Spinal cord (tissue), 10 donors: ENCODE measurements around the gene AP5Z1. TPM values are rescaled to one million over a fixed set of nuclear protein-coding genes. Genes with fewer than 3 reads are reported as not detected.
A peak's percentile ranks its signal among the peaks of the same experiment; 100 is the strongest.

Source experiments
- DNase-seq, 6 donors: peaks; one replicate each; pipeline versions ENCODE4 v3.0.0 to v3.0.0-alpha.2; 2013 to 2015; ENCODE audit warnings: low spot score in 6 of 6, low read depth in 4 of 6
- H3K27ac ChIP-seq: one replicate; pipeline ENCODE4 v1.5.1; 2013; ENCODE audit warnings: low read depth, low read length, control low read depth
- H3K27me3 ChIP-seq: one replicate; pipeline ENCODE4 v1.6.1; 2013; ENCODE audit warnings: low read length; ENCODE audit not compliant: control insufficient read depth, insufficient read depth
- H3K36me3 ChIP-seq: one replicate; pipeline ENCODE4 v1.6.1; 2013; ENCODE audit warnings: low read length; ENCODE audit not compliant: control insufficient read depth, insufficient read depth
- H3K4me1 ChIP-seq: one replicate; pipeline ENCODE4 v1.6.1; 2013; ENCODE audit warnings: low read length; ENCODE audit not compliant: control insufficient read depth, insufficient read depth
- H3K4me3 ChIP-seq: one replicate; pipeline ENCODE4 v1.5.1; 2013; ENCODE audit warnings: low read depth, low read length, control low read depth
- H3K9me3 ChIP-seq: one replicate; pipeline ENCODE4 v1.6.1; 2013; ENCODE audit warnings: low read length; ENCODE audit not compliant: control insufficient read depth, insufficient read depth
- WGBS: methylation state at CpG from one replicate; pipeline ENCODE4 v1.1.5; 2013; ENCODE audit warnings: missing lambda C conversion rate; ENCODE audit not compliant: insufficient coverage; 5-methylcytosine and 5-hydroxymethylcytosine counted together
- polyA plus RNA-seq, 2 donors: library from polyadenylated mRNA; unstranded; fragments of 120-200 nt; gene quantifications; one replicate each; pipeline ENCODE4 v1.2.1, GENCODE V29; 2013; ENCODE audit not compliant: insufficient read length in 2 of 2
- total RNA-seq, 2 donors: library from RNA; depleted of rRNA in 1 of 2; stranded (reverse); fragments of 120-200 nt in 1 of 2; fragments of >200 nt in 1 of 2; gene quantifications; one replicate each; pipeline versions ENCODE4 v1.2.3 to v1.2.4, GENCODE V29; 2013 to 2014
- donor health status: healthy.

AP5Z1 gene
- total and polyA plus RNA-seq, 4 donors = 11.5 to 40.0 (median 24.2) TPM

DNA sequence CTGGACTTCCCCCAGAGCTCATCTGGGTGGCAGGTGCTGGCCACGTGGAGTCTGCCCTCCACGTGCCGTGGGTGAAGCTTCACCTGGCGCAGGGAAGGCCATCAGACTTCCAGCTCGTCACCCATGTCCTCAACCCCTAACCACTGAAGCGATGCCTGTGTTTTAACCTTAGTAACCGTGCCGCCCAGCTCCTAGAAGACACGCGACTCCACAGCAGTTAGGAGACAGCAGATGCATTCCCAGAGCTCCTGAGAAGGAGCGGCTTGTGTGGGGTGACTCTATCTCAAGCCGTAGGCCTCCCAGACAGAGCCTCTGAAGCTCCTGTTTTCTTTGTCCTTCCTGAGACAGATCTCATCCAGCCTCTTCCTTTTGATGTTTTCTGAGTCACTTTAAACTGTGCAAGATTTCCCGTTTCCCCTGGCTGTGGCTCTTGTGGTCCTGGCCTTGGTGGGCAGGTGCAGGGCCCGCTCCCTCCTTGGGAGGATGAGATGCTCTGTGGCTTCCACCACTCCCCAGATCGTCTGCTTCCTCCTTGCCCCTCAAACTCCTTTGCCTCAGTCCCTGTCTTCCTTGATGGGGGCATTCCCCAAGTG lies 41.4 kb upstream of the AP5Z1 start:
- H3K27me3 ChIP-seq = no peaks in the 10 kb centered on the region
- no peak overlapping the region for H3K27ac ChIP-seq
- peaks cover 41% of the 10 kb centered on the region for H3K36me3 ChIP-seq
- DNase-seq = no peak
- 91% methylated on average over 14 of the region's 15 CpGs for WGBS
- H3K9me3 ChIP-seq = no peaks in the 10 kb centered on the region
- H3K4me3 ChIP-seq = no peak overlapping the region
- peaks cover 18% of the 10 kb centered on the region for H3K4me1 ChIP-seq

DNA sequence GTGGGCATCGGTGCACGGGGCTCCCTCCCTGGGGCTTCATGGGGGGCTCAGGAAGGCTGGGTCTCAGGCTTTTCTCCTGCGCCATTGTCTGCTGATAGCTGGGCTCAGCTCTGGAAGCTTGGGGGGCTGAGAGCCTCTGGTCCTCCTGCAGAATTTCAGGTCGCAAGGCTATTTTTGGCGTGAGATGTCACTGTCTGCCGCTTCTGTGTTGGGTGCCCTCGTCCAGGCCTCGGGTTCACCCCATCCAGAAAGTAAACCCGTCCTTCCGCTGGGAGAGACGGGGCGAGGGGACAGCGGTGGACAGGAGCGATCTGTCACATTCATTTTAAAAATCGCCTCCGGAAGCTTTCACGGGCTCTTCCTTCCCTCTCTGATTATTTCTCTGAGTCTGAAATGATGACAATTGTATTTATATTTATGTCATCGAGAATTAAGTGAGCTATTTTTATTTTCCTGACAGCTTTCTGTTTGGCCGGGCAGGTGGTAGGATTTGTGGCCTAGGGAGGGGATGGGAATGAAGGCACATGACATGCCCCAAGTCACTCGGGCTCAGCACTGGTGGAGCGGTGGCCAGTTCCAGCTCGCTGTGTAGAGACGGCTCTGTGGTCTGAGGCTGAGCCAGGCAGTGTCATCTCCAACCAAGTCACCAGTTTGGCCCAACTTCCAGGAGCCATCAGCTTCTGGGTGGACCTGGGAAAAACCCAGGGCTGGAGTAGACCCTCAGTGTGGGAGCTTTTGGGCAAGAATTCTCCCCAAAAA lies 40.7 kb upstream of the AP5Z1 start:
- H3K9me3 ChIP-seq = no peaks in the 10 kb centered on the region
- H3K27me3 ChIP-seq = no peaks in the 10 kb centered on the region
- DNase-seq = no peak
- WGBS = 90% methylated on average over 13 of the region's 23 CpGs
- H3K27ac ChIP-seq = no peak overlapping the region
- H3K4me3 ChIP-seq = no peak overlapping the region
- H3K4me1 ChIP-seq = peaks cover 21% of the 10 kb centered on the region
- H3K36me3 ChIP-seq = peaks cover 36% of the 10 kb centered on the region

DNA sequence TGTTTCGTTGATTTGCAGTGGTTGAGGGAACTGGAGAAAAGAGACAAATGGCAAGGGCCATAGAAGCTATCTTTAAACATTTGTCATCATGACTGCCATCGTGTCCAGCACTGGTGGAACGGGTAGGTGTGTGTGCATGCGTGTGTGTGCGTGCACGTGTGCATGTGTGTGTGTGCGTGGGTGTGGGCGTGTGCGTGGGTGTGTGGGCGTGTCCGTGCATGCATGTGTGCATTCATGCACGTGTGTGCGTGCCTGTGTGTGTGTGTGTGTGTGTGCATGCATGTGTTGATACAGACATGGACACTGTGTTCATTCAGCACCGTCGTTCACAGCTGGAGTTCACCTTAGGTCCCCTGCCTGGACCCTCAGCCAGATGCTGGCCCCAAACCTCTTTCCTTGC lies 38.1 kb upstream of the AP5Z1 start:
- no peaks in the 10 kb centered on the region for H3K9me3 ChIP-seq
- no peaks in the 10 kb centered on the region for H3K27me3 ChIP-seq
- no peak for DNase-seq
- H3K27ac ChIP-seq = no peak overlapping the region
- no peak overlapping the region for H3K4me3 ChIP-seq
- H3K4me1 ChIP-seq = peaks cover 23% of the 10 kb centered on the region
- peaks cover 38% of the 10 kb centered on the region for H3K36me3 ChIP-seq
- 93% methylated on average over 12 of the region's 15 CpGs for WGBS

DNA sequence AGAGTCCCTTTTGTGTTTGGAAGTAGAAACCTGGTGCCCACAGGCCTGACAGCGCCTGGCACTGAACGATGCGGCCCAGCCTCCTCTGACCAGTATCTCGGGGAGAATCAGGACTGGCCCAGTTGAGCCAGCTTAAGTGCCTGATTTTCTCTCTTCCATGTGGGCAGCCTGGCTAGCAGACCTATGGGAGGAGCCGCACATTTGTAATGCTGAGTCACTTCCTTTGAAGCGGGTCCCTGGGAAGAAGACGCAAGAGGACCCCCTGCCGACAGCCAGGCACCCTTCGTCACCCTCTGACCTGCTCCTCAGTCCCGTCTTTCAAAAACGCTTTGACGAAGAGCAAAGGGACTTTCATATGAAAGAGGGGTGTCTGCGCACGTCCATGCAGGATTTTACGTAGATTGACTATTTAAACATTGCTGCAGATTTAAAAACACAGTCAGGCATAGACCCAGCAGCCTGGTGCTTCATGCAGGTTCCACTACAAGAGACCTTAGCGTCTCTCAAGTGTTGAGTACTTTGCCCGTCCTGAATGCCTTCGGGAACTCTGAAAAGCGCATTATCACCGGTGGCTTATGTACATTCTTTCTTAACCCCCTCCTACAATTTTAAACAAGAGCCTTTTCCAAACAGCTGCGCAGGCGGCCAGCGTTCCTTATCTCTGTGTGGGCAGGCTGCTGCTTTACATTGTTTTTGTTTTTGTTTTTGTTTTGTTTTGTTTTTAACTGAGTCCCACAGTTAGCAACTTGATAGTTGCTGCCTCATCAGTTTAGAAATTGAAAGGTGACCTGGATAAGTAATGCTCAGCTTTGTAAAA lies 36.5 kb upstream of the AP5Z1 start:
- peak in 2 of 6 donors; percentile 42 to 45 for DNase-seq
- WGBS = 28% methylated on average over 18 of the region's 23 CpGs
- peaks cover 27% of the 10 kb centered on the region for H3K4me1 ChIP-seq

GRCh38 chr7:4739528-4739992 lies 35.9 kb upstream of the AP5Z1 start:
- Histone ChIP-seq H3K9me3 (no peaks in the 10 kb centered on the region), H3K4me3 (no peak overlapping the region), H3K36me3 (peaks cover 38% of the 10 kb centered on the region), H3K4me1 (peaks cover 30% of the 10 kb centered on the region), H3K27me3 (no peaks in the 10 kb centered on the region), H3K27ac (peak overlapping the region; percentile 67)
- 33% methylated on average over 13 of the region's 16 CpGs for WGBS
- peak in 2 of 6 donors; percentile 50 to 77 for DNase-seq

More for the DNA sequence above, 36.5 kb upstream of the AP5Z1 start:
- Histone ChIP-seq H3K27me3 (no peaks in the 10 kb centered on the region), H3K36me3 (peaks cover 42% of the 10 kb centered on the region), H3K9me3 (no peaks in the 10 kb centered on the region), H3K4me3 (no peak overlapping the region), H3K27ac (peak overlapping the region; percentile 67)

GRCh38 chr7:4740796-4741195 lies 34.6 kb upstream of the AP5Z1 start:
- Histone ChIP-seq H3K27ac (no peak overlapping the region), H3K4me1 (peaks cover 42% of the 10 kb centered on the region), H3K36me3 (peaks cover 41% of the 10 kb centered on the region), H3K4me3 (no peak overlapping the region), H3K9me3 (no peaks in the 10 kb centered on the region), H3K27me3 (no peaks in the 10 kb centered on the region)
- DNase-seq = no peak
- WGBS = 97% methylated on average over 17 of the region's 22 CpGs

DNA sequence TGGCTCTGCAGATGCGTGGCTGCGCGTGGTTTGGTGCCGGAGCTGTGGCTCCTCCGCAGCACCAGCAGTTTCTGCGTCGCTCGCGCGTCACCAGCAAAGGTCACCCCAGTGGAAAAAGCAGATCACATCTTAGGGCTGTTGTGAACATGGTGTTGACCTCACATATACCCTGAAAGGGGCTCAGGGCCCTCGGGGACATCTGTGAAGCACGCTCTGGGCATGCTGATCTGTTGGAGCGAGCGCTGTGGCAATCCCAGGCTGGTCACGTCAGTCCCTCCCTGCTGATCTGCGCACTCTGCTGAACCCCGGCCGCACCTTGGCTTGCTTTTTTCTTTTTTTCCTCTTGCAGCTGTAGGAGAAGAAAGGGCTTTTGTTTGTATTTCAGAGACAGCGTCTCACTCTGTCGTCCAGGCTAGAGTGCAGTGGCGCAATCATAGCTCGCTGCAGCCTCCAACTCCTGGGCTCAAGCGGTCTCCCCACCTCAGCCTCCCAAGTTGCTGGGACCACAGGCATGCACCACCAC lies 33.3 kb upstream of the AP5Z1 start:
- H3K27ac ChIP-seq = no peak overlapping the region
- no peak for DNase-seq

DNA sequence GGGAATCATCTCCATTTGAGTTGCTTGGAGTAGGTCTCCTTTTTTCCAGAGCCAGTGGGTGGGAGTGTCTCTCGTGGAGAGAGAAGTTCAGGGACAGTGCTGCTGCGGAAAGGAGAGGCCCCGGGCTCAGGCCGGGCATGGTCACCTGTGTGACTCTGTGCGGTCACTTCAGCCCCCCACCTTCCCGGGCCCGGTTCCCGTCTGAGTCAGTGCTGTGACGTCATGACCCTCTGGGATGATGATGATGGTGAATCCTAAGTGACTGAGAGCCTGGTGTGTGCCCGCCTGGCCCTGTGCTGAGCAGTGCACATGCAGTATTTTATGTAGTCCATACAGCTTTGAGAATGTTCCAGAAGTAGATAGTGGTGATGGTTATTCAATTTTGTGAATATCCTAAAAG lies 32.6 kb upstream of the AP5Z1 start:
- Histone ChIP-seq H3K4me1 (peaks cover 52% of the 10 kb centered on the region), H3K4me3 (no peak overlapping the region), H3K27me3 (no peaks in the 10 kb centered on the region), H3K9me3 (no peaks in the 10 kb centered on the region), H3K36me3 (peaks cover 49% of the 10 kb centered on the region), H3K27ac (no peak overlapping the region)
- no peak for DNase-seq
- 86% methylated on average over 9 of the region's 10 CpGs for WGBS

More for the DNA sequence above, 33.3 kb upstream of the AP5Z1 start:
- Histone ChIP-seq H3K4me1 (peaks cover 51% of the 10 kb centered on the region), H3K27me3 (no peaks in the 10 kb centered on the region), H3K4me3 (no peak overlapping the region), H3K36me3 (peaks cover 45% of the 10 kb centered on the region), H3K9me3 (no peaks in the 10 kb centered on the region)
- WGBS = 85% methylated on average over 19 of the region's 23 CpGs
